CD4-positive, alpha-beta T cell treated with Interferon alpha-2 for 1 hour (primary cell): ENCODE data around the gene CPA2.
A peak's percentile ranks its signal among the peaks of the same experiment; 100 is the strongest.
"Not testable (repeated sequence)": the region's sequence is repeated elsewhere in the genome, so short reads cannot be mapped to it uniquely, and the experiment has no call there.

ENCODE experiments used
- DNase-seq, 2 donors: peaks; one replicate each; pipeline ENCODE4 v3.0.0-alpha.2; 2020 to 2022

CPA2 gene

DNA sequence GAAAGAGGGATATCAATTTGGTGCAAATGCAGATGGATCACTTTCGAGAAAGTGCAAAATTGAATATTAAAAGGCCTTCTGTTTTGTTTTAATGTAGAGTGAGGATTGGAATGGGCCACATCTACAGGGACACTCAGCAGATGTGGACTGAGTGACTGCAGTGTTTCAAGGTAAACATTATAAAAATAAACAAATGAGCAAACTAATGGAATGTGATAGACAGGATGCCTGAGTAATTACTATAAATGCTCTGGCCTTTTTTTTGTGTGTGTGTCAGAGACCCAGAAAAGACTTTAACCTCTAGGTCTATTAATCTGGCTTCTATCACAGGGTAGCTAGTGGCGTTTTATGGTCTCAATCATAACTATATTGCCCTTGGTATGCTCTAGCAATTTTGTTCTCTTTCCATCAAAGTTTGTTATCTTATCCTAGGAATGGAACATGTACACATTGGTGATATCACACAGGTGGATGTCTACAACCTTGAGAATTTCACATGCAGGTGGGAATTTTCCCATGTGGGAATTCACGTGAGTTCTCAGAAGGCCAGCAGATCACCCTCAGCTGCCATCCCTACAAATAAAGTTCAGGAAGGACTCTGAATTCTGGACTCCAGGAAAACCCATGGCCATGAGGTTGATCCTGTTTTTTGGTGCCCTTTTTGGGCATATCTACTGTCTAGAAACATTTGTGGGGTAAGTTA lies at the start of gene CPA2:
Gene CPA2 (plus strand): TSS at position 606 of the 703 bp plus-strand sequence. CDS start 19 bp downstream, at position 625.
- no peak for DNase-seq

- no peak for DNase-seq
These were observed 47.6 kb upstream of the CPA2 start for GRCh38 chr7:130218806-130219620.

GRCh38 chr7:130219871-130220270 lies 46.8 kb upstream of the CPA2 start:
- no peak for DNase-seq

DNA sequence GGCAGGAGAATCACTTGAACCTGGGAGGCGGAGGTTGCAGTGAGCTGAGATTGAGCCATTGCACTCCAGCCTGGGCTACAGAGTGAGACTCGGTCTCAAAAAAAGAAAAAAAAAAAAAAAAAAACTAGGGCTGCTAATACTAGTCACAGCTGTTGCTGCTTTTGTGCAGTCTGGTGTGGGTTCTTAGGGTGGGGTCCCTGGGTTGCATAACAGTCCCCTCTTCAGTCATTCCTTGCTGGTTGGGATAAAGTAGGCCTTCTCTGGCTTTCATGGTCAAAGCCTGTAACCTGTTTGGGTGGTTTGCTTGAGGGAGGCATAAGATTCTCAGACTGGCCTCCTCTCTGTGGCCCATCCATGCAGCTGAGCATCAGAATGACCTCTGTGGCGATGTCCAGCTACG lies 44.9 kb upstream of the CPA2 start:
- no peak for DNase-seq

- no peak for DNase-seq
These were observed 43.0 kb upstream of the CPA2 start for GRCh38 chr7:130223646-130224045.

DNA sequence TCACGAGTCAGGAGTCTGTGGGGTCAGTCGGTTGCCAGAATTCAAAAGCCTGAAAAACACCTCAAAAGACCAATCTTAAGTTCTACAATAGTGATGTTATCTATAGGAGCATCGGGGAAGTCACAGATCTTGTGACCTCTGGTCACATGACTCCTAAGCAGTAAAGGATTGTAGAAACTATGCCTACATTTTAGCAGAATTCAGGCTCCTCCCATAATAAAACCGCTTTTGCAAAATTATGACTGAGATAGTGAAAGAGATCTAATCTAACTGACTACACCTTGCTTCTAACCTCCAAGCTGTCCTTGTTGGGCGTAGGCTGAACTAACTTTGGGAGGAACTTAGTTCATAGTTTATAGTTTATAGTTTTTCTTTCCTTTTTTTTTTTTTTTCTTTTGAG lies 42.5 kb upstream of the CPA2 start:
- DNase-seq: no peak

- not testable (repeated sequence) for DNase-seq
These were observed 41.7 kb upstream of the CPA2 start for GRCh38 chr7:130224923-130225322.

GRCh38 chr7:130226333-130226732 lies 40.3 kb upstream of the CPA2 start:
- no peak for DNase-seq

DNA sequence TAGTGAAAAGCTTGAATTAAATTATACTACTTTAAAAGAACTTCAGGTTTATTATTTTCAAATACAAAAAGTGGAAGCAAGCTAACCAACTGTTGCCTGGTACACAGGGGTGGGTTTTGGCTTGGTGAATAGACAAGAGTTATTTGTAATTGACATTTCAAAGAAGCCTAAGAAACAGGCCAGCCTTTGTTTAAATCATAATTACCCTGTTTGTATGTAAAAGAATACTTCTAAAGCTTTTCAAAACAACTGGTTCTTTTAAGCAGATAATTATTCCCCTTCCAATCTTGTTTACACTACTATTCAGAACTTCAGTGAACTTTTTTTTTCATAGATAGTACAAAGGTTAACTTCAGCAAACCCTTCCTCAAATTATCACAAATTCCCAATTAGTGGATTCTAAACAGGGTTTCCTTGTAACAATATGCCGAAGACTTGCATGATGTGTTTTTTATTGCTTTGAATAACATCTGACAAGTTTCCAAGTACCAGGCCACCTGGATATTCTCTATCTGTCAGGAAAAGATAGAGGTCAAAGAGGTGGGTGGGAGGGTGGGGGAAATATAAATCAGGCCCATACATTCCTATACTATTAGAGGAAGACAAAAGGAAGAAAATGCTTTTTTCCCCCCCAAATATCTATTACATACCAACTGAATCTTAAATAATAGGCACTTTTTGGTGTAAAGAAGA lies 38.6 kb upstream of the CPA2 start:
- no peak for DNase-seq

GRCh38 chr7:130228840-130229502 lies 37.7 kb upstream of the CPA2 start:
- no peak for DNase-seq

- not testable (repeated sequence) for DNase-seq
These were observed 36.7 kb upstream of the CPA2 start for GRCh38 chr7:130229981-130230380.

- DNase-seq: no peak
These were observed 34.9 kb upstream of the CPA2 start for GRCh38 chr7:130231792-130232191.

- DNase-seq: no peak
These were observed 34.5 kb upstream of the CPA2 start for GRCh38 chr7:130232209-130232608.

GRCh38 chr7:130234078-130234477 lies 32.6 kb upstream of the CPA2 start:
- DNase-seq: no peak

DNA sequence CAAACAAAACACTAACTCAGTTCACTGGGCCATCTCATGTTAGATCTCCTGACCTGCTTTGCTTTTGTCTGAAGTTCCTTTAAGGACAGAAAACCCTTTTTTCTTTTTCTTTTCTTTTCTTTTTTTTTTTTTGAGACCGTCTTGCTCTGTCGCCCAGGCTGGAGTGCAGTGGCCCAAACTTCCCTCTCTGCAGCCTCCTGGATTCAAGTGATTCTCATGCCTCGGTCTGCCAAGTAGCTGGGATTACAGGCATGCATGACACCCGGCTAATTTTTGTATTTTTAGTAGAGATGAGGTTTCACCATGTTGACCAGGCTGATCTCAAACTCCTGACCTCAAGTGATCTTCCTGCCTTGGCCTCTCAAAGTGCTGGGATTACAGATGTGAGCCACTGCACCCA lies 30.3 kb upstream of the CPA2 start:
- not testable (repeated sequence) for DNase-seq

GRCh38 chr7:130240240-130240639 lies 26.4 kb upstream of the CPA2 start:
- DNase-seq: no peak

DNA sequence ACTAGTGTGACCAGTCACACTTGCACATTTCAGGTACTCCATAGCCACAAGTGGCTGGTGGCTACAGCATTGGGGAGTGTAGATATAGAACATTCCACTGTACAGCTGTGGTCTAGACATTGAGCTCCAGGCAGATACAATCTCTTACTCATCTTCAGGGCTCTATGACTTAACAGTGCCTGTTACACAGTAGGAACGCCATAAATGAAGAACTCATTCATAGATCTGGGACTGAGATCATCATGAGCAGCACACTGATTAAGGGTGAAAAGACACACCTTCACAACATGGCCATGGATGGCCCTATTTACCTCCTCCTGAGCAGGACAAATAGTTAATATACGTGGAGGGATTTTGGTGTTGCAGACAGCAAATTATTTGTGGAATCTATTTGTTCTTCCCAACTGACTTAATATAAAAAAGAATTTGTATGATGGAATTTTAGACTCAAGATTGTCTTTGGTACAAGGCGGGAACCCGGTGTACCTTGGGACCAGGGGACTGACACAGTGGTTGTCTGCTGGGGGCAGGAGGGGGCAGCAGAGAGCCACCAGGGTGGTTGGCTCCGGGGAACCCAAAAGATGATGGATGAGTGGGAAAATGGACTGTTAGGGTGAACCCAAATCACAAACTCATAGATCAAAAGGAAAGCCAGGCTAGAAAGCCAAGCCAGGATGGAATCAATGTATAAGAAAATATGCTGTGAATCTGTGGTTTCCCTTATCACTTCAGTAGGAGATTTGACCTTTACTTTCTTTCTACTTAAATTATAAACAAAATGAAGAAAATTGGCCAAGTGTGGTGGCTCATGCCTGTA lies 24.3 kb upstream of the CPA2 start:
- DNase-seq: peak; percentile 30 to 42

GRCh38 chr7:130243486-130243885 lies 23.2 kb upstream of the CPA2 start:
- DNase-seq: not testable (repeated sequence)

- DNase-seq: not testable (repeated sequence)
These were observed 20.2 kb upstream of the CPA2 start for GRCh38 chr7:130246491-130246890.

- DNase-seq: not testable (repeated sequence)
These were observed 17.8 kb upstream of the CPA2 start for GRCh38 chr7:130248842-130249241.

DNA sequence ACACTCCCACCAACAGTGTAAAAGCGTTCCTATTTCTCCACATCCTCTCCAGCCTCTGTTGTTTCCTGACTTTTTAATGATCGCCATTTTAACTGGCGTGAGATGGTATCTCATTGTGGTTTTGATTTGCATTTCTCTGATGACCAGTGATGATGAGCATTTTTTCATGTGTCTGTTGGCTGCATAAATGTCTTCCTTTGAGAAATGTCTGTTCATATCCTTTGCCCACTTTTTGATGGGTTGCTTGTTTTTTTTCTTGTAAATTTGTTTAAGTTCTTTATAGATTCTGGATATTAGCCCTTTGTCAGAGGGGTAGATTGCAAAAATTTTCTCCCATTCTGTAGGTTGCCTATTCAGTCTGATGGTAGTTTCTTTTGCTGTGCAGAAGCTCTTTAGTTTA lies 17.0 kb upstream of the CPA2 start:
- DNase-seq: not testable (repeated sequence)

- DNase-seq: no peak
These were observed 12.1 kb upstream of the CPA2 start for GRCh38 chr7:130254555-130254954.
